Muscle layer of duodenum (tissue), 2 donors: ENCODE results near the gene PNMA6E.

Experiments used
- H3K27ac ChIP-seq: one replicate; pipeline ENCODE4 v1.7.0; 2013; ENCODE audit warnings: mild to moderate bottlenecking, low read length
- H3K27me3 ChIP-seq: one replicate; pipeline ENCODE4 v1.7.0; 2013; ENCODE audit warnings: low read depth, mild to moderate bottlenecking, control low read depth, low read length
- H3K36me3 ChIP-seq, 2 donors: one replicate each; pipeline ENCODE4 v1.7.0; 2013; ENCODE audit warnings: low read length in 2 of 2, control low read depth in 1 of 2, mild to moderate bottlenecking in 1 of 2; ENCODE audit not compliant: insufficient read depth in 2 of 2, control insufficient read depth in 1 of 2
- H3K4me1 ChIP-seq, 2 donors: one replicate each; pipeline ENCODE4 v1.7.0; 2013; ENCODE audit warnings: low read length in 2 of 2, mild to moderate bottlenecking in 2 of 2, control low read depth in 1 of 2, moderate library complexity in 1 of 2; ENCODE audit not compliant: insufficient read depth in 2 of 2, control insufficient read depth in 1 of 2
- H3K4me3 ChIP-seq, 2 donors: one replicate each; pipeline ENCODE4 v1.7.0; 2013; ENCODE audit warnings: low read length in 2 of 2, low read depth in 1 of 2, mild to moderate bottlenecking in 1 of 2
- H3K9me3 ChIP-seq, 2 donors: one replicate each; pipeline ENCODE4 v1.7.0; 2013; ENCODE audit warnings: low read length in 2 of 2, control low read depth in 1 of 2, mild to moderate bottlenecking in 1 of 2; ENCODE audit not compliant: control insufficient read depth in 1 of 2
- donor health status: healthy.

The PNMA6E gene

DNA sequence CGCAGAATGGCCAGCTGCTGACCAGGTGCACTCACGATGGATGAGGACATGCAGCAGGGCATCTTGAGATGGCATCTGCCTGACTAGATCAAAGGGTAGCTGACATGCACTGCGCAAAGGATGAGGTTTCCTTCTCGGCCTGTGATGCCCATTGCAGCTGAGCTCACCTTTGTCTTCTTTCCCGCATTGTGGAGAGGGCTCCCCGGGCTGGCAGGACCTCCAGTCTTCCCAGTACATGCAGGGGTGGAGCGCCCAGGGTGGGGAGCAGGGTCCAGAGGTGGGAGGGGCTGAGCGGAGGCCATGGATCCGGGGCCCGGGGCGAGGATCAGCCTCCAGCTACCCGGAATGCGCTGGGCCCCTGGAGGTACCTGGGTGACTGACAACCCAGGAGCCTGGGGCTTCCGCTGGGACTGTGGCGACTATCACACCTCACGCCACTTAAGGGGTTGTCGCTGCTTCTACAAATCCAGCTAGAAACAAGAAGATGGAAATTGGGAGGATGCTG, 32.7 kb upstream of the PNMA6E start:
- Histone ChIP-seq H3K9me3 (peaks cover 0 to 2% of the 10 kb centered on the region in 2 donors), H3K4me3 (no peak overlapping the region), H3K27me3 (no peaks in the 10 kb centered on the region), H3K4me1 (no peaks in the 10 kb centered on the region), H3K36me3 (no peaks in the 10 kb centered on the region), H3K27ac (no peak overlapping the region)

- no peak overlapping the region for H3K4me3 ChIP-seq
- no peaks in the 10 kb centered on the region for H3K36me3 ChIP-seq
- H3K27me3 ChIP-seq = no peaks in the 10 kb centered on the region
- H3K4me1 ChIP-seq = no peaks in the 10 kb centered on the region
- no peak overlapping the region for H3K27ac ChIP-seq
- peaks cover 0 to 2% of the 10 kb centered on the region in 2 donors for H3K9me3 ChIP-seq
Observed at GRCh38 chrX:153433161-153433680, 32.1 kb upstream of the PNMA6E start.

GRCh38 chrX:153430796-153431195, 29.6 kb upstream of the PNMA6E start:
- no peak overlapping the region for H3K4me3 ChIP-seq

DNA sequence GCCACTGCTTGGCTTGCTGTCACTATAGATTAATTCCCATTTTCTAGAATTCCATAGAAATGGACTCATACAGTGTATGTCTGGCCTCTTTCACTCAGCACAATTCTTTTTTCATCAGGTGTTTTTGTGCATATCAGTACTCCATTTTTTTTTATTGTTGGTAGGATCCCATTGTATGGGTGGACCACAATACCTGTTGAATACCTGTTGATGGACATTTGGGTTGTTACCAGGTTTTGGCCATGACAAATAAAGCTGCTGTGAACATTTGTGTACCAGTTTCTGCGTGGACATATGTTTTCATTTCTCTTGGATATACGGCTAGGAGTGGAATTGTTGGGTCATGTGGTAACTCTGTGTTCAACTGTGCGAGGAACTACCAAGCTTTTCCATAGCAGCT, 25.1 kb upstream of the PNMA6E start:
- H3K36me3 ChIP-seq = peaks cover 0 to 6% of the 10 kb centered on the region in 2 donors
- no peaks in the 10 kb centered on the region for H3K27me3 ChIP-seq
- peaks cover 0 to 2% of the 10 kb centered on the region in 2 donors for H3K9me3 ChIP-seq
- no peak overlapping the region for H3K27ac ChIP-seq
- H3K4me3 ChIP-seq = no peak overlapping the region
- H3K4me1 ChIP-seq = no peaks in the 10 kb centered on the region

More at GRCh38 chrX:153430796-153431195, 29.6 kb upstream of the PNMA6E start:
- Histone ChIP-seq H3K27ac (no peak overlapping the region), H3K36me3 (no peaks in the 10 kb centered on the region), H3K4me1 (no peaks in the 10 kb centered on the region), H3K9me3 (peaks cover 0 to 2% of the 10 kb centered on the region in 2 donors), H3K27me3 (no peaks in the 10 kb centered on the region)

GRCh38 chrX:153423652-153424051, 22.5 kb upstream of the PNMA6E start:
- Histone ChIP-seq H3K27ac (no peak overlapping the region), H3K4me1 (no peaks in the 10 kb centered on the region), H3K36me3 (peaks cover 0 to 14% of the 10 kb centered on the region in 2 donors), H3K4me3 (no peak overlapping the region), H3K9me3 (no peaks in the 10 kb centered on the region), H3K27me3 (no peaks in the 10 kb centered on the region)

- H3K9me3 ChIP-seq = no peaks in the 10 kb centered on the region
- H3K27me3 ChIP-seq = no peaks in the 10 kb centered on the region
- H3K36me3 ChIP-seq = peaks cover 0 to 14% of the 10 kb centered on the region in 2 donors
- H3K4me1 ChIP-seq = no peaks in the 10 kb centered on the region
- H3K27ac ChIP-seq = no peak overlapping the region
- no peak overlapping the region for H3K4me3 ChIP-seq
Observed at GRCh38 chrX:153421856-153422255, 20.7 kb upstream of the PNMA6E start.

DNA sequence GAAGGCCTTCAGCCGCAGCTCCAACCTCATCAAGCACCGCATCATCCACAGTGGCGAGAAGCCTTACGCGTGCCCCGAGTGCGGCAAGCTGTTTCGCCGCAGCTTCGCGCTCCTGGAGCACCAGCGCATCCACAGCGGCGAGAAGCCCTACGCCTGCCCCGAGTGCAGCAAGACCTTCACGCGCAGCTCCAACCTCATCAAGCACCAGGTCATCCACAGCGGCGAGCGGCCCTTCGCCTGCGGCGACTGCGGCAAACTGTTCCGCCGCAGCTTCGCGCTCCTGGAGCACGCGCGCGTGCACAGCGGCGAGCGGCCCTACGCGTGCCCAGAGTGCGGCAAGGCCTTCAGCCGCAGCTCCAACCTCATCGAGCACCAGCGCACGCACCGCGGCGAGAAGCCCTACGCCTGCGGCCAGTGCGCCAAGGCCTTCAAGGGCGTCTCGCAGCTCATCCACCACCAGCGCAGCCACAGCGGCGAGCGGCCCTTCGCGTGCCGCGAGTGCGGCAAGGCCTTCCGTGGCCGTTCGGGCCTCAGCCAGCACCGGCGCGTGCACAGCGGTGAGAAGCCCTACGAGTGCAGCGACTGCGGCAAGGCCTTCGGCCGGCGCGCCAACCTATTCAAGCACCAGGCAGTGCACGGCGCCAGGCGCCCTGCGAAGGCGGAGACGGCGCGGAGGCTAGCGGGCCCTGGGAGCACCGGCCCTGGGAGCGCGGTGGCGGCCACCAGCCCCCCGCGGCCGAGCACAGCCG, 19.9 kb upstream of the PNMA6E start:
- H3K9me3 ChIP-seq = no peaks in the 10 kb centered on the region
- no peaks in the 10 kb centered on the region for H3K4me1 ChIP-seq
- peaks cover 0 to 14% of the 10 kb centered on the region in 2 donors for H3K36me3 ChIP-seq
- no peak overlapping the region for H3K4me3 ChIP-seq
- H3K27ac ChIP-seq = no peak overlapping the region
- H3K27me3 ChIP-seq = no peaks in the 10 kb centered on the region

DNA sequence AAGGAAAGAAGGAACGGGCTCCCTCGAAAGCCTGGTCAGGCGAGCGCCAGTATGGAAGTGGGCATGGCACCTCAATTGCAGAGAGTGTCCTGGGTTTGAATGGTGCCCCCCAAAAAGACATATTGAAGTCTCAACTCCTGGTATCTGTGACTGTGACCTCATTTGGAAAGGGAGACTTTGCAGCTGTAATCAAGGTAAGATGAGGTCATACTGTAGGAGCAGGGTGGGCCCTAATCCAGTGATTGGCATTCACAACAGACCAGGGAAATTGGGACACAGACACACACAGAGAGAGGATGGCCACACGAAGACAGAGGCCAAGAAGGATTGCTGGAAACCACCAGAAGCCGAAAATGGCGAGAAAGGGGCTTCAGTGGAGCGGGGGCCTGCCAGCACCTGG, 16.5 kb upstream of the PNMA6E start:
- Histone ChIP-seq H3K36me3 (peaks cover 0 to 14% of the 10 kb centered on the region in 2 donors), H3K4me1 (no peaks in the 10 kb centered on the region), H3K4me3 (no peak overlapping the region), H3K9me3 (no peaks in the 10 kb centered on the region), H3K27ac (no peak overlapping the region), H3K27me3 (no peaks in the 10 kb centered on the region)

GRCh38 chrX:153416781-153417450, 15.8 kb upstream of the PNMA6E start:
- Histone ChIP-seq H3K4me1 (peaks cover 0 to 5% of the 10 kb centered on the region in 2 donors), H3K27ac (no peak overlapping the region), H3K9me3 (no peaks in the 10 kb centered on the region), H3K27me3 (no peaks in the 10 kb centered on the region), H3K4me3 (no peak overlapping the region), H3K36me3 (peaks cover 0 to 13% of the 10 kb centered on the region in 2 donors)

DNA sequence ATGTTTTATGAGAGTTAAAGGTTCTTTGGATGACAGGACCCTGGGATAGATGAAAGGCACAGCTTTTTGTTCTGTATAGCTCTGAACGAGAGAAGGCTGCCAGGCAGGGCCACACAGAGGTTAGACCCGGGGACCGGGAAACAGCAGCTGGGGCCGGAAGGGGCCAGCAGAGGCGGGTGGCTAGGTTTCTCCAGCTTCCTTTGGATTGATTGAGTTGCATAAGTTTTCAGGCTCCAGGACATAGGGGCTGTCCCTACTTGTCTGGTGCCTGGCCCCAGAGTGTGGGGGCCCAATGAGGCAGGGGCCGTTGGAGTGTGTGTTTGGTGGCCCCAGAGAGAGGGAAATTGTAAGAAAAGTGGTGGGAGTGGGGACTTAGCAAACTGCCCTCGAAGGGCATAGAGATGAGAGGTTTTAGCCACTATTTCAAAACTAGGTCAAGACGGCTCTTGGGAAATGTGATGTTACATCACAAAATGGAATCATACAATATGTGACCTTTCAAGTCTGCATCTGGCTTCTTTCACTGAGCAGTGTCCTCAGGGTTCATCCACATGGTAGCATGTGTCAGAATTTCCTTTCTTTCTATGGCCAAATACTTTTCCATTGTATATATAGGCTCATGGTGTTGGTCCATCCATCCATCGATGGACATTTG, 13.8 kb upstream of the PNMA6E start:
- peaks cover 0 to 7% of the 10 kb centered on the region in 2 donors for H3K4me1 ChIP-seq
- H3K9me3 ChIP-seq = no peaks in the 10 kb centered on the region
- no peaks in the 10 kb centered on the region for H3K27me3 ChIP-seq
- H3K27ac ChIP-seq = no peak overlapping the region
- H3K4me3 ChIP-seq = no peak overlapping the region
- H3K36me3 ChIP-seq = no peaks in the 10 kb centered on the region

- Histone ChIP-seq H3K27me3 (no peaks in the 10 kb centered on the region), H3K27ac (no peak overlapping the region), H3K36me3 (no peaks in the 10 kb centered on the region), H3K4me3 (no peak overlapping the region), H3K9me3 (no peaks in the 10 kb centered on the region), H3K4me1 (peaks cover 0 to 7% of the 10 kb centered on the region in 2 donors)
Observed at GRCh38 chrX:153413731-153414130, 12.6 kb upstream of the PNMA6E start.
